PC-3 (cell line): ENCODE results near the gene EMCN. TPM values are rescaled to one million over a fixed set of nuclear protein-coding genes. Genes with fewer than 3 reads are reported as not detected.
A peak's percentile ranks its signal among the peaks of the same experiment; 100 is the strongest.

ENCODE experiments used
- ATAC-seq: fragments of 200-7000 bp; cut with Tn5 transposase; 2 replicates; pipeline ENCODE4 v1.9.1; 2020; ENCODE audit warnings: mild to moderate bottlenecking, moderate library complexity
- BruUV-seq: library from RNA; stranded (reverse); fragments of 400-500 nt; replicated peaks from 2 replicates; lab custom pipeline; 2021; lab: Mats Ljungman, UMichigan
- CTCF ChIA-PET: fragments of 300-600 bp; sonication (Branson Sonifier 250); formaldehyde crosslinking; loops from one replicate; lab custom pipeline; 2022; ENCODE audit warnings: antibody characterized with exemption; lab: Charles Lee
- POLR2A ChIA-PET: fragments of 300-600 bp; sonication (Branson Sonifier 250); formaldehyde crosslinking; loops from one replicate; lab custom pipeline; 2022; ENCODE audit warnings: antibody characterized with exemption; ENCODE audit not compliant: unreplicated experiment; lab: Charles Lee
- DNase-seq: peaks from one replicate; pipeline ENCODE4 v3.0.0-alpha.2; 2015
- H2AFZ ChIP-seq: fragments of 300-600 bp; sonication (generic); 2 replicates; pipeline ENCODE4 v1.6.0; 2016; ENCODE audit warnings: antibody characterized with exemption, low read length
- H3F3A ChIP-seq: fragments of 300-600 bp; sonication (generic); one replicate; pipeline ENCODE4 v1.6.0; 2017; ENCODE audit warnings: antibody characterized with exemption, low read length, control low read depth, mild to moderate bottlenecking; ENCODE audit not compliant: unreplicated experiment
- H3K27ac ChIP-seq: fragments of 300-600 bp; sonication (generic); 2 replicates; pipeline ENCODE4 v1.5.1; 2016; ENCODE audit warnings: mild to moderate bottlenecking, low read length
- H3K27me3 ChIP-seq: fragments of 300-600 bp; sonication (generic); 2 replicates; pipeline ENCODE4 v1.6.1; 2016; ENCODE audit warnings: low read length, mixed read lengths
- H3K36me3 ChIP-seq: fragments of 300-600 bp; sonication (generic); 2 replicates; pipeline ENCODE4 v1.6.1; 2016; ENCODE audit warnings: low read depth, mixed run types, low read length, mixed read lengths
- H3K4me1 ChIP-seq: fragments of 300-600 bp; sonication (generic); 2 replicates; pipeline ENCODE4 v1.5.1; 2016; ENCODE audit warnings: low read length; ENCODE audit not compliant: insufficient read depth
- H3K4me2 ChIP-seq: fragments of 300-600 bp; sonication (generic); 2 replicates; pipeline ENCODE4 v1.6.0; 2016; ENCODE audit warnings: low read length
- H3K4me3 ChIP-seq: fragments of 300-600 bp; sonication (generic); 2 replicates; pipeline ENCODE4 v1.5.1; 2016; ENCODE audit warnings: mild to moderate bottlenecking, low read length, mixed read lengths
- H3K79me2 ChIP-seq: fragments of 300-600 bp; sonication (generic); 2 replicates; pipeline ENCODE4 v1.6.1; 2017; ENCODE audit warnings: low read length, mixed read lengths
- H3K9ac ChIP-seq: fragments of 300-600 bp; sonication (generic); 2 replicates; pipeline ENCODE4 v1.6.0; 2016; ENCODE audit warnings: mild to moderate bottlenecking, low read length
- H3K9me2 ChIP-seq: fragments of 300-600 bp; sonication (generic); replicated peaks from 2 replicates; pipeline ENCODE4 v1.6.1; 2016; ENCODE audit warnings: mixed run types, low read length, mixed read lengths
- H3K9me3 ChIP-seq: fragments of 300-600 bp; sonication (generic); 2 replicates; pipeline ENCODE4 v1.6.1; 2016; ENCODE audit warnings: low read length, mixed read lengths
- H4K20me1 ChIP-seq: fragments of 300-600 bp; sonication (generic); 2 replicates; pipeline ENCODE4 v1.6.1; 2016; ENCODE audit warnings: low read length, mixed read lengths
- CTCF ChIP-seq: fragments of 300-600 bp; sonication (generic); conservative IDR thresholded peaks from 2 replicates; pipeline ENCODE4 v1.5.1; 2017; ENCODE audit warnings: antibody characterized with exemption, low read depth, mild to moderate bottlenecking, low read length
- EZH2 ChIP-seq: fragments of 300-600 bp; sonication (generic); IDR thresholded peaks from one replicate; pipeline ENCODE4 v1.6.1; 2017; ENCODE audit warnings: antibody characterized with exemption, mild to moderate bottlenecking, low read length; ENCODE audit not compliant: unreplicated experiment
- EZH2phosphoT487 ChIP-seq: fragments of 300-600 bp; sonication (generic); IDR thresholded peaks from 2 replicates; pipeline ENCODE4 v1.6.1; 2018; ENCODE audit warnings: mild to moderate bottlenecking, antibody characterized with exemption, low read length, borderline replicate concordance
- intact Hi-C: fragments of 100-400 bp; cut with micrococcal nuclease; formaldehyde crosslinking; loops from 2 replicates; pipeline ENCODE4 v1.9.0; 2023
- total RNA-seq: library from RNA; depleted of rRNA; stranded (reverse); fragments of >200 nt; gene quantifications from 2 replicates; pipeline ENCODE4 v1.2.3, GENCODE V29; 2014

The EMCN gene
- total RNA-seq, 1 experiment from 2014 or later: not detected

DNA sequence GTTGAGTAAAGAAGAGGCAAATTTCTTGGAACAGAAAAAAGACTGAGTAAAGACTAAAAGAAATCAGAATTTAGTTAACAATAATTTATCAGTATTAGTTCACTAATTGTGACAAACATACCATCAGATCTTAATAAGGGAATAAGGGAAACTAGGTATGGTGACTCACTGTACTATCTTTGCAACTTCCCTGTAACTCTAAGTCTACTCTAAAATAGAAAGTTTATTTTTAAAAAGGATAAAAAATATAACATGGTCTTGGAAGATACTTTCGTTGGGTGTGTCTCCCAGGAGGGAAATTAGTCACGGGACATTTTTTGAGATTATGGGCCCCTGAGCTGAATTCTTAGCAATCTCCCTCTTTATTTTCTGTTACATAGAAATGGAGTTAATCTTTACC is 97.3 kb downstream of the EMCN start:
- H4K20me1 ChIP-seq: no peaks in the 10 kb centered on the region
- H3K79me2 ChIP-seq: no peaks in the 10 kb centered on the region
- DNase-seq (peak; percentile 2), ATAC-seq (peak; percentile 71)
- H3K9ac ChIP-seq: no peak overlapping the region
- H3K27me3 ChIP-seq: no peaks in the 10 kb centered on the region
- H3K27ac ChIP-seq: no peak overlapping the region
- no peak overlapping the region for H3K4me3 ChIP-seq
- H3F3A ChIP-seq: no peaks in the 10 kb centered on the region
- CTCF ChIA-PET: no interaction called here
- H2AFZ ChIP-seq: peak overlapping the region; percentile 73; the same call in 1 of the 2 replicates
- H3K4me2 ChIP-seq: peak overlapping the region; percentile 65
- POLR2A ChIA-PET: no interaction called here
- BruUV-seq: no TSS peak
- TF ChIP-seq EZH2 (no peak), EZH2phosphoT487 (no peak), CTCF (no peak)
- intact Hi-C loops: loop anchor here (2.0 to 10.0 kb wide), 5 partner anchors 110 to 1447 kb away; partner anchors contain the start of gene PPP3CA
- H3K9me3 ChIP-seq: no peaks in the 10 kb centered on the region
- H3K9me2 ChIP-seq: no peaks in the 10 kb centered on the region
- peaks cover 12% of the 10 kb centered on the region; the same call in 1 of the 2 replicates for H3K4me1 ChIP-seq
- no peaks in the 10 kb centered on the region for H3K36me3 ChIP-seq

GRCh38 chr4:100417565-100417964 is 100.3 kb downstream of the EMCN start:
- ChIA-PET CTCF (no interaction called here), POLR2A (no interaction called here)
- ATAC-seq: no peak
- Histone ChIP-seq H3F3A (no peaks in the 10 kb centered on the region), H4K20me1 (no peaks in the 10 kb centered on the region), H3K79me2 (no peaks in the 10 kb centered on the region), H3K4me3 (no peak overlapping the region), H3K27me3 (no peaks in the 10 kb centered on the region), H3K9me2 (no peaks in the 10 kb centered on the region), H3K9ac (no peak overlapping the region), H3K27ac (no peak overlapping the region), H3K4me1 (peaks cover 12% of the 10 kb centered on the region; the same call in 1 of the 2 replicates), H3K4me2 (no peak overlapping the region), H3K9me3 (no peaks in the 10 kb centered on the region), H2AFZ (no peak overlapping the region), H3K36me3 (no peaks in the 10 kb centered on the region)
- intact Hi-C loops: no loop called here
- no peak for DNase-seq
- TF ChIP-seq EZH2 (no peak), CTCF (no peak), EZH2phosphoT487 (no peak)
- no TSS peak for BruUV-seq

DNA sequence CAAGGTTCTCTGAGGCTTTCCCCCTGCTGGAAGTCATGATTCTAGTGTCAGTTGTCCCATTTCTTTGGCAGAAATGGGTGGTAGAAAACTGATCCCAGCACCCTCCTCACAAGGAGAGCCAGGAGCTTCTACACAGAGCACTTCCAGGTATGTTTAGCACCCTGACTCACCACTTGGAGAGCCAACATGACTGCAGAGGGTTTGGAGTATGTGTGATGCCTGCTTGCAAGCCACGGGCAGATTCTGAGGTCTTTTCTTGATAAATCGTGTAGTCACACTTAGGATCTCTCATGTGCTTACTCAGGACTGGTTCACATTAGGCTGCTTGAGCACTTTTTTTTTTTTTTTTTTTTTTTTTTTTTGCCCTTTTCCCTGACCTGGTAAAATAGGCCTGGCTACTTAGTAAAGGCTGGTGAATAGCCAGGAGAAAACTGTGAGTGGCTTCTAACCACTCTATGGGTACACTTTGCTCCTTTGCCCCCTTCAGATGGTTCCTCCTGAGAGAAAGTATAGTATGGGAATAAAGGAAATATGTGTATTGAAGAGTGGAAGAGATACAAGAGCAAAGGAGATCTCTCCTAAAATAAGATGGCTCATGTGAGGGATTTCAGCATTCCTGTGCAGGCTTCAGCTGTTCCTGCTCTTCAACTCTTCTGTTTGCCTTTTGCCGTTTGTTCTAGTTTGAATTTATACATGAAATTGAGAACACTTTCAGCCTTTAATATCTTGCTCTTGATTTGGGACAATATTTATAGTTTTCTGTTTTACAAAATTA is 103.6 kb downstream of the EMCN start:
- Histone ChIP-seq H3K79me2 (no peaks in the 10 kb centered on the region), H3F3A (no peaks in the 10 kb centered on the region), H3K9ac (no peak overlapping the region), H3K4me2 (no peak overlapping the region), H3K36me3 (no peaks in the 10 kb centered on the region), H3K4me3 (no peak overlapping the region), H3K9me3 (no peaks in the 10 kb centered on the region), H4K20me1 (no peaks in the 10 kb centered on the region), H3K4me1 (peaks cover 3% of the 10 kb centered on the region; the same call in 1 of the 2 replicates), H3K27ac (no peak overlapping the region), H3K27me3 (no peaks in the 10 kb centered on the region), H2AFZ (no peak overlapping the region), H3K9me2 (no peaks in the 10 kb centered on the region)
- no TSS peak for BruUV-seq
- ATAC-seq: no peak
- ChIA-PET CTCF (no interaction called here), POLR2A (no interaction called here)
- intact Hi-C loops: no loop called here
- peak; percentile 13 for DNase-seq
- TF ChIP-seq EZH2phosphoT487 (no peak), CTCF (no peak), EZH2 (no peak)
